GM21423 (cell line): ENCODE results near the gene ITGAD.
"Not testable (repeated sequence)": the region's sequence is repeated elsewhere in the genome, so short reads cannot be mapped to it uniquely, and the experiment has no call there.

Experiments
- ATAC-seq: cut with Tn5 transposase; IDR thresholded peaks from one replicate; pipeline ENCODE4 v1.9.1; 2021; ENCODE audit warnings: mild to moderate bottlenecking, moderate library complexity; ENCODE audit not compliant: unreplicated experiment

Gene ITGAD

DNA sequence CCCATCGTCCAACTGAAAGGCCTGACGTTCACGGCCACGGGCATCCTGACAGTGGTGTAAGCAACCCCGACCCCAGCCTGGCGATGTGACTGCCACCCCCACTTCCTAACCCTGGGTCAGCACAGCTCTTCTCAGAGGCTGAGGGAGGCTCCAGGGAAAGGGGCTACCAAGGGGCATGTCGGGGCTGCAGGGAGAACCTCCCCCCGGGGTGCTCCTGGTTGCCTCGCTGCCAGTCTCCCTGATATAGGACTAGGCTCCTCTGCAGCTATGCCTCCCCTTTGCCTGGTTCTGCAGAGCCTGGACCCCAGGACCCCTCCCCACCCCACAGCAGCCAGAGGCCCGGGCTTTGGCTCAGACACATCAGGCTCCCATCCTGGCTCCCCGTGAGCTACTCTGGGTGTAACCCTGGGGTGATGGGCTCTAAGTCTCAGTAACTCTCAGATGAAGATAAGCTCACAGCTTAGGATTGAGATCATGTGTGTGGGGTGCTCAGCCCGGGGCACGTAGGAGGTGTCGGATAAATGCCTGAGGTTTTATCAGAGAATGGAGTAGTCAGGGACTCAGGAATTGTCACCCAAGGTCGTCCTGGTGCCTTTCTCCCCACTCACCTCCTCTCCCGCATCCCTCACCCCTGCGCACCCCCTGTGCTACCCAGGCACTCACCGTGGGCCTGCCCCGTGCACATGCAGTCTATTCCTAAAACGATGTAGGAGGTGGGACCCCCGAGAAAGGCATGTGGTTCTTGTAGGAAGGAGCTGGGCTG lies 10.6 kb downstream of the ITGAD start:
- no peak for ATAC-seq

DNA sequence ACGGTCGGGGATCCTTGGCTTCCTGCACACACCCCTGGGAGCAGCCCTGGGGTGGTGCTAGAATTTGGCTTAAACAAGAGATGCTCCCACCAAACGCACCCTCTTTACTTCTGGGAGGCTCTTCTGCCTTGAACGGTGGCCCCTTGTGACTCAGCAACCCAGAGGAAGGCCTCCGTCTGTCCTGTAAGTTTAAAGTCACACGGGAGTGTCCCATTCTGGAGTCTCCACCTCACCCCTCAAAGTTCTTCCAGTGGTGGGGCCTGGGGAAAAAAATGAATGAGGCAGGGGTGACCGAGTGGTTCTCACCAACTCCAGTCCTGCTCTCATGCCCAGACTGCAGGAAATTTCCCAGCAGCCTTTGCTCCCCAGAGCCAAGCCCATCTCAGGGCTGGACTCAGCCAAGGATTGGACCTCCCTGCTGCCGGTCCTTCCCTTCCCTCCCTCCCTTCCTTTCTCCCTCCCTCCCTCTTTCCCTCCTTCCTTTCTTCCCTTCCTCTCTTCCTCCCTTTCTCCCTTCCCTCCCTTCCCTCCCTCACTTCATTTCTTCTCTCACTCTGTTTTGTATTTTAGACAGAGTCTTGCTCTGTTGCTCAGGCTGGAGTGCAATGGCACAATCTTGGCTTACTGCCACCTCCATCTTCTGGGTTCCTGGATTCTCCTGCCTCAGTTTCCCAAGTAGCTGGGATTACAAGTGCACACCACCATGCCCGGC lies 11.4 kb downstream of the ITGAD start:
- no peak for ATAC-seq

DNA sequence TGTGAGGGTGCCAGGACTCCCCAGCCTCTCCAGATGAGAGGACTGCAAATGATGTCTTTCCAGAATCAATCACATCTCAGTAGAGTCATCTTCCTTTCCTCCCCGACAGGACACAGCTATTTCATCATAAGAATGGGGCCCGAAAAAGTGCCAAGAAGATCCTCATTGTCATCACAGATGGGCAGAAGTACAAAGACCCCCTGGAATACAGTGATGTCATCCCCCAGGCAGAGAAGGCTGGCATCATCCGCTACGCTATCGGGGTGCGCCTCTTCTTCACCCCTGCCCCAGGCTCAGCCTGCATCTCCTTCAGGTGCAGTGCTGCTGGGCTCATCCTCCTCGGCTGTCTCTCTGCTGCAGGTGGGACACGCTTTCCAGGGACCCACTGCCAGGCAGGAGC lies 14.3 kb downstream of the ITGAD start:
- no peak for ATAC-seq

DNA sequence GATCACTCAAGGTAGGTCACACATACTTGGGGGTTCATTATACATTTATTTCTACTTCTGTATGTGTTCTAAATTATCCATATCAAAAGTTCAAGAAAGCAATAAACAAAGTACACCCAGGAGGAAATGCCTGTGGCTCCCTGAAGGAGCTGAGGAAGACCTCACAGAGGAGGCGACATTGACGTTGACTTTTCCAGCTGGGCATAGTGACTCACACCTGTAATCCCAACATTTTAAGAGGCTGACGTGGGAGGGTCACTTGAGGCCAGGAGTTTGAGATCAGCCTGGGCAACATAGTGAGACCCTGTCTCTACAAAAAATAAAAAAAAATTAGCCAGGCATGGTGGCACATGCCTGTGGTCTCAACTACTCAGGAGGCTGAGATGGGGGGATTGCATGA lies 16.3 kb downstream of the ITGAD start:
- ATAC-seq, result no peak

DNA sequence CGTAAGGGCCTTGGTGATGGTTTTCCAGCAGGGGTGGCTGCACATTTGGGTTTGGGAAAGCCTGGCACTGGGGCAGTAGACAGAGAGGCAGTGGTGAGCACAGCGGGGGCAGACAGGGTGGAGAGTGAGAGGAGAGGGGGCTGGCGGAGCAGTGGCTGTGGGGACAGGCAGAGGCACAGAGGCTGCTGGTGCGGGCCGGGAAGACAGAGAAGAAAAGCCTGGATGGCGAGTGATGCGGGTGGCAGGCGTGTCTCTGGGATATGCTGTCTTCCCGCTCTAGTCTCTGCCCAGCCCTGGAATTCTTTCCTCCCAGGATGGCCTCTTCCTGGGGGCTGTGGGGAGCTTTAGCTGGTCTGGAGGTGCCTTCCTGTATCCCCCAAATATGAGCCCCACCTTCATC lies 16.9 kb downstream of the ITGAD start:
- no peak for ATAC-seq

DNA sequence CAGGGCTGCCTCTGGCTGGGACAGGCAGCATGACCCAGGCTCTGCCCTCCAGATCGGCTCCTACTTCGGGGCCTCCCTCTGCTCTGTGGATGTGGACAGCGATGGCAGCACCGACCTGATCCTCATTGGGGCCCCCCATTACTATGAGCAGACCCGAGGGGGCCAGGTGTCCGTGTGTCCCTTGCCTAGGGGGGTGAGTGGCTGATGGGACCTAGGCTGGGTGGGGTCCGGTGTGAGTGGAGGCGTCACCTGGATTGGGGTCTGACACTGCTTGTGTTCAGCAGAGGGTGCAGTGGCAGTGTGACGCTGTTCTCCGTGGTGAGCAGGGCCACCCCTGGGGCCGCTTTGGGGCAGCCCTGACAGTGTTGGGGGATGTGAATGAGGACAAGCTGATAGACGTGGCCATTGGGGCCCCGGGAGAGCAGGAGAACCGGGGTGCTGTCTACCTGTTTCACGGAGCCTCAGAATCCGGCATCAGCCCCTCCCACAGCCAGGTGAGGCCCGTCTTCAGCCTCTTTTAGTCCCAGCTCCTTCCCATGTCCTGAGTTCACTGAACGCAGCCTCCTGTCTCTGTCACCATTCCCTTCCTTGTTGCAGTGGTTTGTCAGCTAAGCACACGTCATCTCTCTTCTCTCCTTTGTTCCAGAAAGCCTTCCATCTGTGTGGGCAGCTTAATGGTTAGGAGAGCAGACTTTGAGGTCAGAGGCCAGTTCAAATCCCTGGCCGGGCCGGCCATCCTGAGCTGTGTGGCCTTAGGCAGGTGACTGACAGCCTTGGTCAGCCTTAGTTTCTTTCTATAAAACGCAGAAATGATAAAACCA lies 18.1 kb downstream of the ITGAD start:
- ATAC-seq, result no peak

DNA sequence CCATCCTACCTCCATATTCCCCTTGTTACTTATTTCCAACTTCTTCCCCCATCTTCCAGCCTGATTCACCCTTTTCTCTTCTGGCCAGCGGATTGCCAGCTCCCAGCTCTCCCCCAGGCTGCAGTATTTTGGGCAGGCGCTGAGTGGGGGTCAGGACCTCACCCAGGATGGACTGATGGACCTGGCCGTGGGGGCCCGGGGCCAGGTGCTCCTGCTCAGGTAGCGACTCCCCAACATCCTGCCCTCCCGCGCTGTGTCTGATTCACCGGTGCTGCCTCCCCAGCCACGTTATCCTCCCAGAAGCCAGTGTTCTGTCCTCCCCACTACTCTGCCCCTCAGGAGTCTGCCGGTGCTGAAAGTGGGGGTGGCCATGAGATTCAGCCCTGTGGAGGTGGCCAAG lies 19.6 kb downstream of the ITGAD start:
- no peak for ATAC-seq

DNA sequence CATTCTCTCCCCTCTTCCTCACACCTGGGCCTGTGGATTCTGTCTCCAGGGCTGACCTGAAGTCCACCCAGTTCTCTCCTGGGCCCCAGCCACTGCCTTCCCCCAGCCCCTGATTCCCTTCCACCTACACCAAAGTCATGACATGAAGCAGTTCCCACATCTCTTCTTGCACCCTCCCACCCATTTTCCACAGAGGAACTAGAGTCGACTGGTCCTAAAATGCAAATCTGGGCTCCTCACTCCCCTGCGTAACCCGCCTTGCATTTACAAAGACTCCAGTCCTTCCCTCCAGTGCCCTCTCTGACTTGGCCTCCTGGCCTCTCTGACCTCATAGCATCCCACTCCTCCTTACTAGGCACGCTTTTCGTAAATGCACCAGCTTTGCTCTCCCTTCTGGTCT lies 20.2 kb downstream of the ITGAD start:
- no peak for ATAC-seq

DNA sequence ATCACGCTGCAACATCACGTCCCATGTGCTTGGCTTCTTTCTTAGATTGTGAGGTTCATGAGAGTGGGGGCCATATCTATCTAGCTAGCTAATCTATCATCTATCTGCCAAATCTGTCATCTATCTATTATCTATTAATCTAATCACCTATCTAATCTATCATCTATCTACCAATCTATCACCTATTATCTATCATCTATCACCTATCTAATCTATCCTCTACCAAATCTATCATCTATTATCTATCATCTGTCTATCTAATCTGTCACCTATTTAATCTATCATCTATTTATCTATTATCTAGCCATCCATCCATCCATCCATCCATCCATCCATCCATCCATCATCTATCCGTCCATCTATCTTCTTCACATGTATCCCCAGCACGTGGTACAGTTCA lies 20.8 kb downstream of the ITGAD start:
- ATAC-seq, result no peak

DNA sequence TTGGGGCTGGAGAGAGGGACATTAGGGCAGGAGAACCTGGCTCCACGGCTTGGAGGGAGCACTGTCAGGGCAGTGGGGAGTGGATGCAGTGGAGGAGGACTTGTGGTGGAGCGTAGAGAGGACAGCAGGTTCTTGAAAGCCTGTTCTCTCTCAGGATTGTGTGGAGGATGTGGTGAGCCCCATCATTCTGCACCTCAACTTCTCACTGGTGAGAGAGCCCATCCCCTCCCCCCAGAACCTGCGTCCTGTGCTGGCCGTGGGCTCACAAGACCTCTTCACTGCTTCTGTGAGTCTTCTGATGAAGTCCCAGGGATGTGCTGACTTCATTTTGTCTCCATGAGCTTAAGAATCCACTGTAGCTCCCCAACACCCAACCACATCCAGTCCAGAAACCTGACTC lies 21.6 kb downstream of the ITGAD start:
- ATAC-seq, result no peak

DNA sequence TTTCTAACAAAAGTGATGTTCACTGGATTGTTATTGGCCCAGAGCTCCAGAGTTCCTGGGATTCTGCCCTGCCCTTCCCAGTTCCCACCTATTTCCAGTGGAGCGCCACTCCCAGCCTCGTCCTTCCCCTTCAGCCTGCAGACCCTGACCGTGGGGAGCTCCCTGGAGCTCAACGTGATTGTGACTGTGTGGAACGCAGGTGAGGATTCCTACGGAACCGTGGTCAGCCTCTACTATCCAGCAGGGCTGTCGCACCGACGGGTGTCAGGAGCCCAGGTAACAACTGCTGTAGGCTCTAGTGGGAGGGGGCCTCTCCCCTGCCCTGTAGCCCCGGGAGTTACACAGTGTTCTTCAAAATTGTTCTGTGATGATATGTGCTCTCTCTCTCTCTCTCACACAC lies 23.2 kb downstream of the ITGAD start:
- no peak for ATAC-seq

DNA sequence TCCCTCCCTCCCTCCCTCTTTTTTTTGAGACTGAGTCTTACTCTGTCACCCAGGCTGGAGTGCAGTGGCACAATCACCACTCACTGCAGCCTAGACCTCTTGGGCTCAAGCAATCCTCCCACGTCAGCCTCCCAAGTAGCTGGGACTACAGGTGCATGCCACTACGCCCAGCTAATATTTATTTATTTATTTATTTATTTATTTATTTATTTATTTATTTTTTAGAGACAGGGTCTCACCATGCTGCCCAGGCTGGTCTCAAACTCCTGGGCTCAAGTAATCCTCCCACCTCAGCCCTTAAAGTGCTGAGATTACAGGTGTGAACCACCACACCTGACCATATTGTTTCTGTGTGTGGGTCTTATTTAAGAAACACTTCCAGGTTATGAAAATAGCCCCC lies 23.9 kb downstream of the ITGAD start:
- not testable (repeated sequence) for ATAC-seq

DNA sequence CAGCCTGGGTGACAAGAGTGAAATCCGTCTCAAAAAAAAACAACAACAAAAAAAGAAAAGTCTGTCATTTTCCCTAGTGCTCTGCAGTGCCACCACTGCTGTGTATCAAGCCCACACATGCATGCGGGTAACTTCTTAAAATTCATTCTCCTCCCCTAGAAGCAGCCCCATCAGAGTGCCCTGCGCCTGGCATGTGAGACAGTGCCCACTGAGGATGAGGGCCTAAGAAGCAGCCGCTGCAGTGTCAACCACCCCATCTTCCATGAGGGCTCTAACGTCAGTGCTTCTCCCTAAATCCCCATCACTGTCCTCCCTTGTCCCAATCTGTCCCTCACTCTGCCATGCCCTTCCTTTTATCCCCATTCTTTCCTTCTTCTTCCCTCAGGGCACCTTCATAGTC lies 24.8 kb downstream of the ITGAD start:
- ATAC-seq, result no peak

DNA sequence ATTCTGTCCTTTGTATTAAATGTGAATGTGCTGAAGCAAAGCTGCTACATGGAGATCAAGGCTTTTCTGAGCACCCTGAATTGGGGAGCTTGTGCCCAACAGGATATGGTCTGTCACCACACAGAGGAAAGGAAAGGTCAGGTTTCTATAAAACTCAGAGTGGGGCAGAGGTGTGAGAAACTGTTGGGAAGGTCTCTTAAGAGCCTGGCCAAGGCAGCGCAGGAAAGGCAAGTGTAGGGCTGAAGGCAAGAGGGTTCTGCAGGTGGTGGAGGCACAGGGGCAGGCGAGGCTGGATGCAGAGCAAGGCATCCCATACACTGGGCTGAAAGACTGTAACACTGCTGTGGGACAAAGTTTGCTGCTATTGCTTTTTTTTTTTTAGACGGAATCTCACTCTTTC lies 26.9 kb downstream of the ITGAD start:
- ATAC-seq, result no peak

DNA sequence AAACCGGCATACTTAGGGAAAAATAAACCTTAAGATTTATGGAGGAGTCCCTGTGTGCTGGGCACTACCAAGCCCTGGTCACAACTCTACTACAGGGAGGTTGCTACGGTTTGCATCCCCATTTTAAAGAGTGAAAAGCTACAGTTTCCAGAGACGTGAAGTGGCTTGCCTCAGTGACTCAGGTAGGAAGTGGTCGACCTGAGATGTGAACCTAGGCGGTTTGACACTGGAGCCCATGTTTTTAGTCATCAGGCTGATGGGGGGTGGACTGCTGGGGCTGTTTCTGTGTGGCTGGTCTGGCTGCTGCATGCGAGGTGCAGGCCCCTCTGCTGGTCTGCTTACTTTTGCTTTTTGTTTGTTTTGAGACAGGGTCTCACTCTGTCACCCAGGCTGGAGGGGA lies 28.5 kb downstream of the ITGAD start:
- no peak for ATAC-seq

DNA sequence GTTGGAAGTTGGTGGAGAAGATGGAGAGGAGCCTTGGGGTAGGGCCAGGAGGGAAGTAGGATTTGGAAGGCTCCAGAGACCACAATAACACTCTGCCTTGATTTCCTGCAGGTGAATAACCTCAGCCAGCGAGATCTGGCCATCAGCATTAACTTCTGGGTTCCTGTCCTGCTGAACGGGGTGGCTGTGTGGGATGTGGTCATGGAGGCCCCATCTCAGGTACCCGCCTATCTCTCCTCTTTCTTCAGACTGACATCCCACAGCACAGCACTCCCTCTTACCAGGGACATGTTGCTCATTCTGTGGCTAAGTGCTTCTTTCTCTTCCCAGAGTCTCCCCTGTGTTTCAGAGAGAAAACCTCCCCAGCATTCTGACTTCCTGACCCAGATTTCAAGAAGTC lies 30.1 kb downstream of the ITGAD start:
- ATAC-seq, result no peak

DNA sequence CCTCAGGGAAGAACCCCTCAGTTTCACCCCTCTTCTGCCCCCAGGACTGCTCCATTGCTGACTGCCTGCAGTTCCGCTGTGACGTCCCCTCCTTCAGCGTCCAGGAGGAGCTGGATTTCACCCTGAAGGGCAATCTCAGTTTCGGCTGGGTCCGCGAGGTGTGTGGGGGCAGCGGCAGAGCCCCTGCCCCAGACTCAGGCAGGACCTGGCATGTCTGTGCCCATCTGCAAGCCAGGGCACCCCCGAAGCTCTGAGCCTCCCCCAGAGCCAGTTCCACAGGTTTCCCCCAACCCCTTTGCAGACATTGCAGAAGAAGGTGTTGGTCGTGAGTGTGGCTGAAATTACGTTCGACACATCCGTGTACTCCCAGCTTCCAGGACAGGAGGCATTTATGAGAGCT lies 30.7 kb downstream of the ITGAD start:
- no peak for ATAC-seq

DNA sequence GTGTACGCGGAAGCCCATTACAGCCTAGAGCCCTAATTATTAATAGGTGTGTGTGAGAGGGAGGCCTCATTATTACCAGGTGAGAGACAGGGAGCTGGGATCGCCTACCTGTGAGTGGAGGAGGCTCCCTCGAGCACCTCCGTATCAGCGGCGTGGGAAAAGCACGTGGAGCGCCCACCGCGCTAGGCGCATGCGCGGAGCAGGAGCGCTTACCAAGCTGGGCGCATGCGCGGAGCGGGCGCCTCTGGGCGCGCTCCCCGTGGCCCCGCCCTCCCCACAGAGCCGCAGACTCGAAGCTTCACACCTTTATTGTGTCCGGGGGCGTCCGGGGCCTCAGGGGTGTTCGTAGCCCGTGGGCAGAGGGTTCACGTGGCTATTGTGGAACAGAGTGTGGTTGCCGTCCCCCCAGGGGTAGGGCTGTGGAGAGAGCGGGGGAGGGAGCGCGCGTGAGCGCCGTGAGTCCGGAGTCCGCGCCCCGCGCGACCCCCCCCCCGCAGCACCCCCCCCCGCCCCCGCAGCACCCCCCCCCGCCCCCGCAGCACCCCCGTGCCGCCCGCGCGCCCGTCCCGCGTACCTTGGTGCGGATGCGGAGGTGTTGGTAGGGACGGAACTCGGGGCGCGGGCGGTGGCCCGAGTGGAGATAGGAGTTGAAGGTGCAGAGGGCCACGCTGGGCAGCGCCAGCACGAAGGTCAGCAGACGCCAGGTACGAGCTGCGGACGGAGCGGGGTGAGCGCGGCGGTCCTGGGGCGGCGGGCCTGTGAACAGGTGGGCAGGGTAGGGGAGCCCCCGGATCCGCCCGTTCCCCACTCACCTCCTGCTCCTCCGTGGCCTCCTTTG lies 34.5 kb downstream of the ITGAD start:
- no peak for ATAC-seq

DNA sequence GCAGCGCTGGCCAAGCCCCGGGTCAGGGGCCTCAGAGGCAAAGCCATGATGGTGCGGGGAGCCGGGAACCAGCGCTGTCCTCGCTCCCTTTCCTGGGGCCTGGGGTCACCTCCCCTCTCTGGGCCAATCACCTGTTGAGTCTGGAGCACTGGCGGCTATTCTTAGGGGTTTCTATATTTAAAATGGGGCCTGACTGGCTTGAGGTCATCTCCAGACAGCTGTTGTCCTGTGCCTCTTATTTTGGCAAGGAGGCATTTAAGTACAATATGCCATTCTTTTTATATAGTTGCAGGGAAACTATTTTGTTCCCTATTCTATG lies 35.1 kb downstream of the ITGAD start, which contains the start of gene COX6A2:
TSS of gene COX6A2 (minus strand) at position 82 of the 319 bp plus-strand sequence. CDS start at position 47, 35 bp downstream.
- ATAC-seq, result no peak

DNA sequence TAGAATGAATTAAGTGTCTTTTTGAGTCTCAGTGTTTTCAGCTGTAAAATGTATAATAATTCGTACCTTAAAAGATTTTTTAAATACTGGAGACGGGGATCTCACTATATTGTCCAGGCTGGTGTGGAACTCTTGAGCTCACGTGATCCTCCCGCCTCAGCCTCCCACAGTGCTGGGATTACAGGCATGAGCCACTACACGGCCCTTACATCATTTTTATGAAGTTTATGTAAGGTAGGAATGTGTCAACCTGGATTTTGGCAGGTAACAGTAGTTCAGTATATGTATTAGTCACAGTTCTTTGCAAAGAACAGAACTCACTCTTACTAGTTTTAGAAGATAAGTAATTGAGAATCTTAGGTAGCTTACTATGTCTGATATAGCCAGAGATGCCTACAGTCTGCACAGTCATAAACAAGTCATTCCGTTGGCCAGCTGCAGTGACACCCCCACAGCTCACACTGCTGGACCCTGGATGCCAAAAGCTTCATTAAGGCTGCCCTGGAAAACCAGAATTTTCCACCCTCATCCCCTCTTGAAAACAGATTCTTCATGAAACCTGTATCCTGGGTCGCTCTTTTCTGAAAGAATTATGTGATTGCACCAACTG lies 35.6 kb downstream of the ITGAD start:
- ATAC-seq, result no peak

DNA sequence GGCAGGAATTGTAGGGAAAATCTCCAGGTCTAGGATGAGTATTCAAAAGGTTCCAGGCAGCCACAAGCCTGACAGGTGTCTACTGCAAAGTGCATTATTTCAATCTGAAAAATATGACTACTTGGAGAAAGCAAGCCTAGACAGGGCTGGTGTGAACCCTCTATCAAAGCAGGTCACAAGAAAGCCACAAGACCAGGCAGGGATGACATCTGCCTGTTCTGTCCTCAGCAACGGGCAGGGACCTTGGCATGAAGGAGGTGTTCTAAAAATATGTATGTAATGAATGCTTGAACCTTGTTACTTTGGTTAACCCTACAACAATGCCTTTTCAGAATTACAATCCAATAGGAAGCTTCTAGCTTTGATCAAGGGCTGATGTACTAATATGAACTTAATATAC lies 36.2 kb downstream of the ITGAD start:
- ATAC-seq, result no peak
